ENCODE results near the gene PTPRU.

- TF ChIP-seq CREB5 (CRISPR knock-in tag; IDR thresholded peaks at IDR 0.05; ENCODE audit: low read depth): no peak
- TF ChIP-seq ZNF8 (CRISPR knock-in tag; IDR thresholded peaks at IDR 0.05): no peak
- TF ChIP-seq RARB (CRISPR knock-in tag; IDR thresholded peaks at IDR 0.05): no peak
Measured at GRCh38 chr1:29291756-29292155, 55.4 kb downstream of the PTPRU start.

Data from SK-N-SH treated with all-trans-retinoic acid at 6 μM for 48 hours (cell line).